ENCODE data around the gene GALP. TPM values are rescaled to one million over a fixed set of nuclear protein-coding genes. Genes with fewer than 3 reads are reported as not detected.

The GALP gene
- total RNA-seq, 1 donor from 2014 or later: not detected

DNA sequence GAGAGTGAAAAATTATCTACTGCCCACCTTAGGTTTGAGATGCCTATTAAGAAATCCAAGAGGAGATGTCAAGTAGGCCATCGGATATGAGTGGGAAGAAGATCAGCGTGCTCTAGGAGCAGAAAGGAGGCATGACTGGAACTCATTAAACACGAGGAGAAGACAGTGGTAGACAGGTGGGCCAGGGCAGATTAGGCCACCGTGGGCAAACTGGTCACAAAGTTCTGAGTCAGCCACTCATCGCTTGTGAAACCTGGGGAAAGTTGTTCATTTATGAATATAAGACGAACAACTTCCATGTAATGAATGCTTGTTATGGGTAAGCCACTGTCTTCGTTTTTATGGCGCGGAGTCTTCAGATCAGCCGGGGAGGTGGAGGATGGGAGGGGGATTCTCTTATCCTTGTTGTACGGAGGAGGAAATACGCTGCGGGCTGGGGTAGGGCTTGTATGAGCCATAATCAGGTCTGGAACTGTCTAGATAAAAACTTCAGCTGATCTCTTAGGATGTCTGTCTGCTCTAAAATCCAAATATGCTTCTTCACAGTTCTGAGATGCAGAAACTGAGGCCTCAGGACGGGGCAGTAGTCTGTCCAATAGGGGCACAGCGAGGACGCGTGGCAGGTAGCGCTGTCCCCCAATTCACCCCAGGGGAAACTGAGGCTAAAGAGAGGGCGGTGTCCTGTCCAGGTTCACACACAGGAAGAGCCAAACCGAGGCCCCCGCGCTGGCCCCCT, 35.8 kb upstream of the GALP start:
- TF ChIP-seq, protein P1, sequence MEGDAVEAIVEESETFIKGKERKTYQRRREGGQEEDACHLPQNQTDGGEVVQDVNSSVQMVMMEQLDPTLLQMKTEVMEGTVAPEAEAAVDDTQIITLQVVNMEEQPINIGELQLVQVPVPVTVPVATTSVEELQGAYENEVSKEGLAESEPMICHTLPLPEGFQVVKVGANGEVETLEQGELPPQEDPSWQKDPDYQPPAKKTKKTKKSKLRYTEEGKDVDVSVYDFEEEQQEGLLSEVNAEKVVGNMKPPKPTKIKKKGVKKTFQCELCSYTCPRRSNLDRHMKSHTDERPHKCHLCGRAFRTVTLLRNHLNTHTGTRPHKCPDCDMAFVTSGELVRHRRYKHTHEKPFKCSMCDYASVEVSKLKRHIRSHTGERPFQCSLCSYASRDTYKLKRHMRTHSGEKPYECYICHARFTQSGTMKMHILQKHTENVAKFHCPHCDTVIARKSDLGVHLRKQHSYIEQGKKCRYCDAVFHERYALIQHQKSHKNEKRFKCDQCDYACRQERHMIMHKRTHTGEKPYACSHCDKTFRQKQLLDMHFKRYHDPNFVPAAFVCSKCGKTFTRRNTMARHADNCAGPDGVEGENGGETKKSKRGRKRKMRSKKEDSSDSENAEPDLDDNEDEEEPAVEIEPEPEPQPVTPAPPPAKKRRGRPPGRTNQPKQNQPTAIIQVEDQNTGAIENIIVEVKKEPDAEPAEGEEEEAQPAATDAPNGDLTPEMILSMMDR (conservative IDR thresholded peaks at IDR 0.05): no peak
- Mint-ChIP-seq H3K36me3 (no peaks in the 10 kb centered on the region), H3K27me3 (no peaks in the 10 kb centered on the region), H3K4me1 (ENCODE audit: unreplicated experiment) (peaks cover 33% of the 10 kb centered on the region), H3K9me3 (no peaks in the 10 kb centered on the region), H3K27ac (peak overlapping the region; percentile 97), H3K4me3 (peak overlapping the region; percentile 97)
- no peak for DNase-seq (ENCODE audit: extremely low spot score, unreplicated experiment)

DNA sequence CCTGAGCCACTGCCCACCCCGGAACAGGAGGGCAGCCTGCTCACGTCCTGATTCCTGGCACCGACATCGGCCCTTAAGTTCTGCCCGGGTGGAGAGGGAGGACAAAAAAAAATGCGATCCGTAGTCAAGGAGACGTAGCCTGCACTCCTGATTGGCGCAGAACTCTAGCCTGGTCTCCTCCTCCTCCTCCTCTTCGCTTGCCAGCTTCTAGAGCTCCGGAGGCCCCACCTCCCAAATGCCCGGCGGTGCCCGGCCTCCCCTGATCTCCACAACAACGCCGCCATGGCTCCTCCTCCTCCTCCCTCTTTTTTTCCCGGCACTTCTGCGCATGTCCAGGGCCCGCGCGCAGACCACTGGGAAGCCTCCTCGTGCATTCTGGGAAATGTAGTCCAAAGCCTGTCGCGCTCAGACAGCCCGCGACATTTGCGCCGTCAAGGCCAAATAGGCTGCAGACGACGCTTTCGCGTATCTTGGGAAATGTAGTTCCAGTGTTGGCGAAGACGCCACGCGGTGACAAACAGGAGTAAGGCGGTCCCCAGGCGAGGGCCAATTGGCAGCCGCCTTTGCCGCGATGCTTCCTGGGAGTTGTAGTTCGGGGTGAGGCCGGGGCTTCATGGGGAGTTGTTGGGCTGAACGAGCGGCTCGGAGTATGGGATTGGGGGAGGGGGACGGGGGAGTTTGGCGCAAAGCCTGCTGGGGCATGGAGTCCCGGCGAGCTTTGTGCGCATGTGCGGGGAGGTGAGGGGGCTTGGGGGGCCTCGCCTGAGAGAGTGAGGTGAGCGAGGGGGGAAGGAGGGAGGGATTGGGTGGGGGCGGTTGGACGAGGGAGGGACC, 35.0 kb upstream of the GALP start, which contains the start of gene ZNF444:
Gene ZNF444, plus strand, starts transcription at position 705 of the 834 bp plus-strand sequence. CDS start 5,625 bp downstream, outside the sequence.
- Mint-ChIP-seq H3K36me3 (no peaks in the 10 kb centered on the region), H3K27ac (peak within 1 kb of the TSS; percentile 97), H3K4me1 (ENCODE audit: unreplicated experiment) (peaks cover 33% of the 10 kb centered on the region), H3K4me3 (peak within 1 kb of the TSS; percentile 97), H3K9me3 (no peaks in the 10 kb centered on the region), H3K27me3 (no peaks in the 10 kb centered on the region)
- TF ChIP-seq, protein P1 (conservative IDR thresholded peaks at IDR 0.05): no peak
- DNase-seq (ENCODE audit: extremely low spot score, unreplicated experiment): peak; percentile 99

DNA sequence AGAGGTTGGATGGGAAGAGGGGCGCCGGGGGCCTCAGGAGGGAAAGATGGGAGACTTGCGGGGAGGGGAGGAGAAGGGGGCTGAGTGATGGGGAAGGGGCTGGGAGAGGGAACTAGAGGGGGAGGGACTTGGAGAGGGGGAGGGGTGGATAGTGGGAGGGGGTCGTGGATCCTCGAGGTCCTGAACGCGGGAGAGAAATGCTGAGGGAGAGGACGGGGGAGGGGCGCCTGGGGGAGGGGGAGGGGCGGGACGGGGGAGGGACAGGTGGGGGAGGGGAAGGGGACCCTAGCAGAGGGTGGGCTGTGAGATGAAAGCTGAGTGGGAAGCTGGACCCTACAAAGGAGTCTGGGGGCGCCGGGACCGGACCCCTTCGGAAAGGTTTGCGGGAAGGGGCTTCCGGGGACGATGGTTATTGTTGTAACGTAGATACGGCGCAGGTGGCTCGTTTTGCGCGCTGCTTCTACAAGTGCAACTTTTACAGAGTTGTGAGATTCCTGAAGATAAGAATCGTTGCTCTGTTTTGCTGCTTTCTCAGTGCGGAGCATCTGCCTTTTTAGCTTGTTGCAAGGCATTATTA, 34.3 kb upstream of the GALP start:
- Mint-ChIP-seq H3K27ac (peak overlapping the region; percentile 90), H3K27me3 (no peaks in the 10 kb centered on the region), H3K9me3 (no peaks in the 10 kb centered on the region)

DNA sequence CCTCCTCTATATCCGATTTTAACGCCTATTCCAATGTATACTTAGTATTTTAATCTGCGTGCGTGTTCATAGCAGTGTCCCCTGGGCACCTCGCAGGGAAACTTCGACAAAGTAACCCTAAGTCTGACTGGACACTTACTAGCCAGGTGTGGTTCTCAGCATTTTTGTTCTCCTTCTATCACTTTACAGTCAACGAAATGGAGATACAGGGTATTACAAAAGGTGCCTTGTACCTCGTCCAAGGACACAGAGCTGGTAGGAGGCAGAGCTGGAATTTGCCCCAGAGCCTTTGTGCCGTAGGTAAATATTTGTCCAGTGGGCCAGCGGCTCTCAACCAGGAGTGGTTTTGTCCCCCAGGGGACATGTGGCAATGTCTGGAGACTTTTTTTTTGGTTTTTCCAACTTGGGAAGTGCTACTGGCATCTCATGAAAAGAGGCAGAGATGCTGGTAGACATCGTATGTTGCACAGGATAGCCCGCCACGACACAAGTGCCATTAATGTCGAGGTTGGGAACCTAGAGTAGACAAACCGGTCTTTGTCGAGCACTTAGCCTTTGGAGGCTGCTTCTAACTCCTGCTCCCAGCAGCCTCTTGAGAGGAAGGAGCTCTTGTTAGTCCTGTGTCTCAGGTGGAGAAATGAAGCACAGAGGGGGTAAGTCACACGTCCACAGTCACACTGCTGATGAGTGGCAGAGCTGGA, 33.6 kb upstream of the GALP start:
- no peak for DNase-seq (ENCODE audit: extremely low spot score, unreplicated experiment)
- H3K4me1 Mint-ChIP-seq (ENCODE audit: unreplicated experiment): peaks cover 30% of the 10 kb centered on the region

More for the DNA sequence above, 34.3 kb upstream of the GALP start:
- H3K4me3 Mint-ChIP-seq: peak overlapping the region; percentile 97
- peaks cover 30% of the 10 kb centered on the region for H3K4me1 Mint-ChIP-seq (ENCODE audit: unreplicated experiment)
- DNase-seq (ENCODE audit: extremely low spot score, unreplicated experiment): no peak
- TF ChIP-seq, protein P1 (conservative IDR thresholded peaks at IDR 0.05): no peak
- H3K36me3 Mint-ChIP-seq: no peaks in the 10 kb centered on the region

More for the DNA sequence above, 33.6 kb upstream of the GALP start:
- TF ChIP-seq, protein P1 (conservative IDR thresholded peaks at IDR 0.05): no peak
- no peaks in the 10 kb centered on the region for H3K27me3 Mint-ChIP-seq
- peak overlapping the region; percentile 90 for H3K27ac Mint-ChIP-seq
- H3K36me3 Mint-ChIP-seq: no peaks in the 10 kb centered on the region
- H3K9me3 Mint-ChIP-seq: no peaks in the 10 kb centered on the region
- peak overlapping the region; percentile 97 for H3K4me3 Mint-ChIP-seq
